Fibroblast of mammary gland (primary cell): ENCODE measurements around the gene ME1.
"Not testable (repeated sequence)": the region's sequence is repeated elsewhere in the genome, so short reads cannot be mapped to it uniquely, and the experiment has no call there.

Experiments used
- DNase-seq: peaks from one replicate; pipeline ENCODE4 v3.0.0-alpha.2; 2010; ENCODE audit warnings: low read depth
- H3K4me3 ChIP-seq: 2 replicates; pipeline ENCODE4 v1.5.1; 2011; ENCODE audit warnings: low read depth, mild to moderate bottlenecking, low read length, moderate library complexity; ENCODE audit not compliant: control insufficient read depth
- TF ChIP-seq, protein P1 (sequence below): conservative IDR thresholded peaks from 2 replicates; pipeline ENCODE4 v1.5.1; 2011; ENCODE audit warnings: low read depth, low read length, inconsistent platforms; ENCODE audit not compliant: control insufficient read depth, insufficient read depth

Gene ME1

DNA sequence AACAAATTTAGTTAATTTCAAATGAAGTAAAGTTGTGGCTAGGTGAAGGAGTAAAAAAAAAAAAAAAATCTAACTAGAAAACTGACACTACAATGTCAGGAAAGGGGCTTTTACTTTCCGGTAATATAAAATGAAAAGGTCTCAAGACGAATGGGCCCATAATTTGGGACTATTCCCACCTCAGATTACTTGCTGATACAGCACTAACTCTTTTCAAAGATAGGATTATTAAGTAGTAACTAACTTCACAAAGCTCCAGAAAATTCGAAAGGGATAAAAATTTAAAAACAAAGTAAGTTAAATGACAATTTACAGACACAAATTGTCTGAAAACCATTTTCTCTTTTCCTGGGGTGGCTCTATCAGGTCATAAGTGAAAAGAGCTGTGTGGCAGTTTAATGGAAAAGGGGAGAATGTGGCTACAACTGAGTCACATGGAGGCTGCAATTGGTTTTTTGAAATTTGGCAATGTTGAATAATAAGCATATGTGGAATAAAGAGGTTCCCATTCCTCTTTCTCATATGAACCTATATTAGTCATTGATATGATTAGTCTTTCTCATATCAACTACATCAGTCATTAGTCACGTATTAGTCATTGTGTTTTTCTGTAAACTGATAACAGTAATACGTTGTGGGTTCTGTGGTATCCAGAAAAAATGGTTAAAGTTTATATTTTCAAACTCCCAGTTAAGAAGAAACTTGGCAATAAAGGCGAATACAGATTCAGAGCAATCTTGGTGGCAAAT lies 159.7 kb downstream of the ME1 start:
- TF ChIP-seq, protein P1, sequence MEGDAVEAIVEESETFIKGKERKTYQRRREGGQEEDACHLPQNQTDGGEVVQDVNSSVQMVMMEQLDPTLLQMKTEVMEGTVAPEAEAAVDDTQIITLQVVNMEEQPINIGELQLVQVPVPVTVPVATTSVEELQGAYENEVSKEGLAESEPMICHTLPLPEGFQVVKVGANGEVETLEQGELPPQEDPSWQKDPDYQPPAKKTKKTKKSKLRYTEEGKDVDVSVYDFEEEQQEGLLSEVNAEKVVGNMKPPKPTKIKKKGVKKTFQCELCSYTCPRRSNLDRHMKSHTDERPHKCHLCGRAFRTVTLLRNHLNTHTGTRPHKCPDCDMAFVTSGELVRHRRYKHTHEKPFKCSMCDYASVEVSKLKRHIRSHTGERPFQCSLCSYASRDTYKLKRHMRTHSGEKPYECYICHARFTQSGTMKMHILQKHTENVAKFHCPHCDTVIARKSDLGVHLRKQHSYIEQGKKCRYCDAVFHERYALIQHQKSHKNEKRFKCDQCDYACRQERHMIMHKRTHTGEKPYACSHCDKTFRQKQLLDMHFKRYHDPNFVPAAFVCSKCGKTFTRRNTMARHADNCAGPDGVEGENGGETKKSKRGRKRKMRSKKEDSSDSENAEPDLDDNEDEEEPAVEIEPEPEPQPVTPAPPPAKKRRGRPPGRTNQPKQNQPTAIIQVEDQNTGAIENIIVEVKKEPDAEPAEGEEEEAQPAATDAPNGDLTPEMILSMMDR, result no peak
- no peak overlapping the region for H3K4me3 ChIP-seq
- peak; percentile 89 for DNase-seq

DNA sequence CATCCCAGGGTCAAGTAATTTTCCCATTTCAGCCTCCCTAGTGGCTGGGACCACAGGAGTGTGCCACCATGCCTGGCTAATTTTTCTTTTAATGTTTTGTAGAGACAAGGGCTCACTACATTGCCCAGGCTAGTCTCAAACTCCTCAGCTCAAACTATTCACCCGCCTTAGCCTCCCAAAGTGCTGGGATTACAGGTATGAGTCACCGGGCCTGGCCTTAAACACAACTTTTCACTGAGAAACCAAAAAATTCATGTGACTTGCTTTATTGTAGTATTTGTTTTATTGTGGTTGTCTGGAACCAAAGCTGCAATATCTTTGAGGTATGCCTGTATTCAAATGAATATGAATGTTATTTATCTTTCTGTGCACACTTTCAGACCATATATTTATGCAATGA lies 165.5 kb downstream of the ME1 start:
- H3K4me3 ChIP-seq, result no peak overlapping the region
- DNase-seq, result peak; percentile 58
- TF ChIP-seq, protein P1, result no peak

DNA sequence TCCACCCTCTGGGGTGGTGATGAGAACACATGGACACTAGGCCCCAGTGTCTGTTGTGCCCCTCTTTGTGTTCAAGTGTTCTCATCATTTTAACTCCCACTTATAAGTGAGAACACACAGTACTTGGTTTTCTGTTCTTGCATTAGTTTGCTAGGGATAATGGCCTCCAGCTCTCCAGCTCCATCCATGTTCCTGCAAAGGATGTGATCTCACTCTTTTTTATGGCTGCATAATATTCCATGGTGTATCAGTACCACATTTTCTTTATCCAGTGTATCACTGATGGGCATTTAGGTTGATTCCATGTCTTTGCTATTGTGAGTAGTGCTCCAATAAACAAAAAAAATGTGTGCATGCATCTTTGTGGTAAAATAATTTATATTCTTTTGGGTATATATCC lies 170.3 kb downstream of the ME1 start:
- TF ChIP-seq, protein P1, result no peak
- H3K4me3 ChIP-seq, result no peak overlapping the region
- no peak for DNase-seq

DNA sequence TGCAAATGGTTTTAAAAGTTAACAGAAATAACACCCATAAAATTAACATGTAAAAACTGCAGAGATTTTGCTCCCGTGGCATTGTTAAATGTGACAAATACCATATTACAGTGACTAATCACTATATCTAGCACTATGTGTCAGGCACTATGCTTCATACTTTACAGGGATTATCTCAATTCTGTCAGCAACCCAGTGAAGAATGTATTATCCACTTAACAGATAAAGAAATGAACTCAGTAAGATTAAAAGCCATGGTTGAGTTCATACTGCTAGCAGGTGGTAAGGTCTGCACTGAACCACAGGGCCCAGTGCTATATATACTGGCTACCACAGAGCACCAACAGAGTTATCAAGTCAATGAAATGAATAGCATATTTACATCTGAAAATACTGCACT lies 172.3 kb downstream of the ME1 start:
- H3K4me3 ChIP-seq, result no peak overlapping the region
- no peak for DNase-seq
- TF ChIP-seq, protein P1, result no peak

DNA sequence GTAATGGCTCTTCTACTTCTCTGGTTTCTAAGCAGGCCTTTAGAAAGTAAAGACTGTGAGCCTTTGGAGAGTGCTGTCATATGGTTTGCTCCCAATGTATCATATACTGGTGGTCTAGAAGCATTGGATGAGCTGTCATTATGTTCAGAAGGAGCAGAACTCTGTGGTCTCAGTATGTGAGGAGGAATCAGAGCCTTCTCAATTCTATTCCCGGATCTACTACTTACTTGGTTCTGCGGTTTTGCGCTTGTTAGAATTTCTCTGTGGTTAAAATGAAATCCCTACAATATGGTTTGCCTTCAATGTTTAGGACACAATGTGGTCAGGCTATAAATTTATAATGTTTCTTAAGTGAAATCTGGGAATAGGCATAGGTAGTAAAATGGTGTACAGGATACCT lies 173.1 kb downstream of the ME1 start:
- TF ChIP-seq, protein P1, result no peak
- no peak for DNase-seq
- H3K4me3 ChIP-seq, result no peak overlapping the region

DNA sequence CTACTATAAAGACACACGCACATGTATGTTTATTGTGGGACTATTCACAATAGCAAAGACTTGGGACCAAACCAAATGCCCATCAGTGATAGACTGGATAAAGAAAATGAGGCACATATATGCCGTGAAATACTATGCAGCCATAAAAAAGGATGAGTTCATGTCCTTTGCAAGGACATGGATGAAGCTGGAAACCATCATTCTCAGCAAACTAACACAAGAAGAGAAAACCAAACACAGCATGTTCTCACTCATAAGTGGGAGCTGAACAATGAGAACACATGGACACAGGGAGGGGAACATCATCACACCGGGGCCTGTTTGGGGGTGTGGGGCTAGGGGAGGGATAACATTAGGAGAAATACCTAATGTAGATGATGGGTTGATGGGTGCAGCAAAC lies 174.1 kb downstream of the ME1 start:
- DNase-seq, H3K4me3 ChIP-seq: not testable (repeated sequence)

DNA sequence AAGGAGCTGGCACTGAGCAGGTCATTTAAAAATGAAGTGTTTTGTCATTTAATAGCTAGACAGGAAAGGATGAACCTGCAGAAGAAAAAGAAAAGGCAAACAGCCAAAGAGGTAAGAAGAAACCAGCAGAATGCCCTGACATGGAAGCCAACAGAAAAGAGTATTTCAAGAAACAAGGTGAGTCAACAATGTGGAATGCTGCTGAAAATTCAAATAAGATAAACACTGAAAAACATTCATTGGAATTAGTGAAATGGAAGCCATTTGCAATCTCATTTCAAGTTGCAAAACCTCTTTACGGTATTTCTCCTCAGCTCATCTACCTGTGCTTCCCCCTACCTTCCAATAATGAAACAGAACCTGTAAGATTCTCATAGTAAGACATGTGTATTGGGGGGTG lies 178.1 kb downstream of the ME1 start:
- TF ChIP-seq, protein P1, result no peak
- peak; percentile 52 for DNase-seq
- H3K4me3 ChIP-seq, result no peak overlapping the region
